Keratinocyte (primary cell): Measurements from ENCODE around the gene TBP.

ENCODE experiments used
- CTCF ChIP-seq, 3 experiments: IDR thresholded peaks in 1 of 3; conservative IDR thresholded peaks in 1 of 3; optimal IDR thresholded peaks in 1 of 3; 2 replicates in 2 of 3; 3 replicates in 1 of 3; pipeline versions ENCODE3 to v1.5.1; 2011; ENCODE audit warnings: low read length in 3 of 3, mild to moderate bottlenecking in 3 of 3, moderate library complexity in 2 of 3, control low read depth in 1 of 3, inconsistent platforms in 1 of 3; ENCODE audit not compliant: insufficient read depth in 2 of 3; ENCODE audit errors: extremely low read depth in 1 of 3
- EZH2 ChIP-seq: IDR thresholded peaks from one replicate; pipeline ENCODE4 v1.6.1; 2012; ENCODE audit warnings: inconsistent platforms, mild to moderate bottlenecking, low read length, moderate library complexity

- no peak for TF ChIP-seq CTCF (optimal IDR thresholded peaks at IDR 0.05 in 1 of 3, IDR thresholded peaks at IDR 0.05 in 1 of 3, conservative IDR thresholded peaks at IDR 0.05 in 1 of 3; ENCODE audit: extremely low read depth in 1 of 3, insufficient read depth in 2 of 3, low read length in 3 of 3)
- no peak for TF ChIP-seq EZH2
These were observed 24.7 kb downstream of the TBP start for GRCh38 chr6:170578909-170579308.
